Measurements from ENCODE around the gene CFAP61. TPM values are rescaled to one million over a fixed set of nuclear protein-coding genes. Genes with fewer than 3 reads are reported as not detected.
"Not testable (repeated sequence)": the region's sequence is repeated elsewhere in the genome, so short reads cannot be mapped to it uniquely, and the experiment has no call there.

CFAP61 gene
- total RNA-seq, result not detected

GRCh38 chr20:20052074-20052970, at the start of gene CFAP61, which contains the start of gene CRNKL1:
CFAP61 (plus strand) TSS chr20:20052532; CDS start chr20:20056654, 4,122 bp downstream.
CRNKL1 (minus strand) TSS chr20:20052466; CDS start chr20:20052342, 124 bp downstream.
- peak; percentile 96 for ATAC-seq
- DNase-seq (ENCODE audit: low spot score), result peak; percentile 98

- DNase-seq (ENCODE audit: low spot score), result no peak
- ATAC-seq, result peak; percentile 9
These were observed 49.0 kb upstream of the CFAP61 start for GRCh38 chr20:20003031-20003954.

- not testable (repeated sequence) for ATAC-seq; DNase-seq (ENCODE audit: low spot score)
These were observed 48.4 kb upstream of the CFAP61 start for GRCh38 chr20:20003955-20004322.

- DNase-seq (ENCODE audit: low spot score), result no peak
- ATAC-seq, result no peak
These were observed 47.0 kb upstream of the CFAP61 start for GRCh38 chr20:20005342-20005741.

- ATAC-seq, result peak; percentile 78
- no peak for DNase-seq (ENCODE audit: low spot score)
These were observed 42.5 kb upstream of the CFAP61 start for GRCh38 chr20:20009784-20010253.

- no peak for DNase-seq (ENCODE audit: low spot score)
- peak; percentile 86 for ATAC-seq
These were observed 41.5 kb upstream of the CFAP61 start for GRCh38 chr20:20010639-20011500.

- ATAC-seq, result no peak
- DNase-seq (ENCODE audit: low spot score), result no peak
These were observed 39.8 kb upstream of the CFAP61 start for GRCh38 chr20:20012541-20012940.

- ATAC-seq (no peak), DNase-seq (ENCODE audit: low spot score) (no peak)
These were observed 37.7 kb upstream of the CFAP61 start for GRCh38 chr20:20014659-20015058.

- ATAC-seq, result peak; percentile 99
- DNase-seq (ENCODE audit: low spot score), result peak; percentile 93
These were observed 35.1 kb upstream of the CFAP61 start, which contains the start of gene NAA20 for GRCh38 chr20:20017001-20017843. NAA20 (plus strand) TSS chr20:20017362; CDS start chr20:20017397, 35 bp downstream.

GRCh38 chr20:20017844-20018185, 34.5 kb upstream of the CFAP61 start:
- DNase-seq (ENCODE audit: low spot score) (no peak), ATAC-seq (peak; percentile 15)

- ATAC-seq (no peak), DNase-seq (ENCODE audit: low spot score) (no peak)
These were observed 34.0 kb upstream of the CFAP61 start for GRCh38 chr20:20018366-20018765.

- ATAC-seq (no peak), DNase-seq (ENCODE audit: low spot score) (no peak)
These were observed 33.2 kb upstream of the CFAP61 start for GRCh38 chr20:20019123-20019522.

GRCh38 chr20:20020908-20021307, 31.4 kb upstream of the CFAP61 start:
- ATAC-seq (no peak), DNase-seq (ENCODE audit: low spot score) (no peak)

GRCh38 chr20:20021835-20022234, 30.5 kb upstream of the CFAP61 start:
- ATAC-seq, result no peak
- DNase-seq (ENCODE audit: low spot score), result no peak

GRCh38 chr20:20022498-20022897, 29.8 kb upstream of the CFAP61 start:
- ATAC-seq, result no peak
- DNase-seq (ENCODE audit: low spot score), result no peak

GRCh38 chr20:20023395-20023794, 28.9 kb upstream of the CFAP61 start:
- no peak for DNase-seq (ENCODE audit: low spot score)

GRCh38 chr20:20024942-20025341, 27.4 kb upstream of the CFAP61 start:
- DNase-seq (ENCODE audit: low spot score) (no peak), ATAC-seq (no peak)

More at GRCh38 chr20:20023395-20023794, 28.9 kb upstream of the CFAP61 start:
- ATAC-seq, result no peak

GRCh38 chr20:20027284-20027683, 25.0 kb upstream of the CFAP61 start:
- ATAC-seq, result no peak
- no peak for DNase-seq (ENCODE audit: low spot score)

GRCh38 chr20:20031790-20032189, 20.5 kb upstream of the CFAP61 start:
- ATAC-seq (no peak), DNase-seq (ENCODE audit: low spot score) (no peak)

Measured in left lobe of liver (tissue), 2 donors.